ENCODE results near the gene CHKB. TPM values are rescaled to one million over a fixed set of nuclear protein-coding genes. Genes with fewer than 3 reads are reported as not detected.
A peak's percentile ranks its signal among the peaks of the same experiment; 100 is the strongest.
"Not testable (repeated sequence)": the region's sequence is repeated elsewhere in the genome, so short reads cannot be mapped to it uniquely, and the experiment has no call there.

Gene CHKB
- total RNA-seq, 1 donor from 2014 or later: 73.9 TPM

DNA sequence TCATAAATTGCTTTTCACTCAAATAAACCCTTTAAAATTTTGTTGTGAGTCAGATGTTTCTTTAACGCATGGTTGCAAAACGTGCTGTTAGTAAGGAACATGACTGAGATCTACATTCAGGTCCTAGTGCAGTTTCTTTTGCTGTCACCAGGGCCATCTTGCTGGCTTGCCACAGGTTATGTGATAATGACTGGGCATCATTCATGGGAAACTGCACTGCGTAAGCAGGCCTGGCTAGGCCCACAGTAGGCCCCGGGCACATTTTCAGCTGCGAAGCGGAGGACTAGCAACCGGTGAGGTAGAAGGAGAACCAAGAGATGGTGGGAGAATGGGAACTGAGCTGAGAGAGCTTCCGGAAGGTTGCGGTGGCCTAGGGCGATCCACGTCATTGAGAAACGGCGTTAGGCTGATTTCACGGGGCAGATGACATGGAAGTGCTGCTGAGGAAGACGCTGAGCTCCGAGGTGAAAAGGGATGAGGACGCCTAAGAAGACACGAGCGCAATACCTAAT is 40.2 kb downstream of the CHKB start:
- DNase-seq (ENCODE audit: low spot score) (peak; percentile 65), ATAC-seq (no peak)
- intact Hi-C loops (cut with DNase I): no loop called here

DNA sequence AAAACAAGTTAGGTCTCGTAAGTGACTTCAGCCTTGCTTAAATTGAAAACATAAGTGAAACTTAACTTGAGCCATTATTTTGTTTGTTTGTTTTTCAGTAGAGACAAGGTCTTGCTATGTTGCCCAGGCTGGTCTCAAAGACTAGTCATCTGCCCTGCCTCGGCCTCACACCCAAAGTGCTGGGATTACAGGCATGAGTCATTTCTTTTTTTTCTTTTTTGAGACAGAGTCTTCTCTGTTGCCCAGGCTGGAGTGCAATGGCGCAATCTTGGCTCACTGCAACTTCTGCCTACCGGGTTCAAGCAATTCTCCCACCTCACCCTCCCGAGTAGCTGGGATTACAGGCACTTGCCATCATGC is 41.0 kb downstream of the CHKB start:
- ATAC-seq; intact Hi-C loops (cut with DNase I); DNase-seq (ENCODE audit: low spot score): not testable (repeated sequence)

DNA sequence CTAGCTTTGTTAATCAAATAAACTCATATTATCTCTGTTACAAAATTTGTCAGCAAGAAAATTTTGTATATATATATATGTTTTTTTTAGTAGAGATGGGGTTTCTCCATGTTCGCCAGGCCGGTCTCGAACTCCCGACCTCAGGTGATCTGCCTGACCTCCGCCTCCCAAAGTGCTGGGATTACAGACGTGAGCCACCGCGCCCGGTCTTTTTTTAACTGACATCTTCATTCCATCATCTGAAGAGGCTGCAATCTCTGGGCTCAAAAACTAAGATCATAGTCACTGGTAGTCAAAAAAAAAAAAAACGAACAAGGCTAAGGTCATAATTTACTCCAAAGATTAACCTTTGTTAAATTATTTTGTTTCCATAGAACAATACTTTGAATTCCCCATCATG is 42.3 kb downstream of the CHKB start:
- DNase-seq (ENCODE audit: low spot score) (no peak), ATAC-seq (no peak)
- intact Hi-C loops (cut with DNase I): loop anchor here (1.0 kb wide), 1 partner anchor 15 kb away; the partner anchor contains the start of gene SCO2

DNA sequence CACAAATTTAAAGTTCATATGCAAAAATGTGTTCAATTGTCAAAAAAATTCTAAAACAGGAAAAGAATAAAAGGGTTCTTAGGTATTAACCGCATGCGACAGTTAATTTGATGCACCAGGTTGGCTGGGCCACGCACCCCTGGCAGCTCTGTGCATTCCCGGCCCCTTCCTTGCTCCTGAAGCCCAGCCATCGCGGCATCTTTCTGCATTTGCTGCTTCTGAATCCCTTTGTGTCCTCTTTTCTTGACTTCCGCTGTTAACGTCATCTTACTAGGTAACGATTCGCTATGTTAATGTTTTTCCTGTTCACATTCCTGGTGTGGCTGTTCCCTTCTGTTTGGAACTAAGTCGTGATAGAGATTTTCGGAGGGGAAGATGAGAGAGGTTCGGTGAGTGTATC is 44.9 kb downstream of the CHKB start:
- ATAC-seq: no peak
- intact Hi-C loops (cut with DNase I): no loop called here
- no peak for DNase-seq (ENCODE audit: low spot score)

DNA sequence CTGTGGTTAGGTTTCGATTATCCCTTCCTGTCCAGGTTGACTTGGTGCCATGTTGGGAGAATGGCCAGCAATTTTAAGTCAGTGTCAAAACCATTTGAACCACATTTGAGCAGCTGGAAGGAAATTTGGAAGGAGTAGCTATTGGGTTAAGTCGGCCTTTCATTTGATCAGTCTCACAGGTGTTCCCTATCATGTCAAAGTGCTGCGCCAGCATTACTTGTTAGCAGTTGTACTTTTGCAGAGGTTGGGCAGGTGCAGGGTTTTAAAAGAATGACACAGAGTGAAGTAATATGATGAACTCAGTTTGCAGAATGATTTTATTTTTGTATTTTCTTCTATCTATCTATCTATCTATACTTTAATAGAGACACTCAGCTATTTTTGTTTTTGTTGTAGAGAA is 46.4 kb downstream of the CHKB start:
- DNase-seq (ENCODE audit: low spot score) (no peak), ATAC-seq (no peak)
- intact Hi-C loops (cut with DNase I): no loop called here

DNA sequence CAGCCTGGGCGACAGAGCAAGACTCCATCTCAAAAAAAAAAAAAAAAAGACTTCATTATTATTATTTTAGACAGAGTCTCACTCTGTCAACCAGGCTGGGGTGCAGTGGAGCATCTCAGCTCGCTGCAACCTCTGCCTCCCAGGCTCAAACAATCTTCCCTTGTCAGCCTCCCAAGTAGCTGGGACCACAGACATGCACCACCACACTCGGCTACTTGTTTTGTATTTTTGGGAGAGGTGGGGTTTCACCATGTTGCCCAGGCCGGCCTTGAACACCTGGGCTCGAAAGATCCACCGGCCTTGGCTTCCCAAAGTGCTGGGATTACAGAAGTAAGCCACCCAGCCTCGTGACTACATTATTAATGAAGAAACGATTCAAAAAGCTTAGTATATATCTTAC is 47.5 kb downstream of the CHKB start:
- ATAC-seq: no peak
- no peak for DNase-seq (ENCODE audit: low spot score)
- intact Hi-C loops (cut with DNase I): no loop called here

DNA sequence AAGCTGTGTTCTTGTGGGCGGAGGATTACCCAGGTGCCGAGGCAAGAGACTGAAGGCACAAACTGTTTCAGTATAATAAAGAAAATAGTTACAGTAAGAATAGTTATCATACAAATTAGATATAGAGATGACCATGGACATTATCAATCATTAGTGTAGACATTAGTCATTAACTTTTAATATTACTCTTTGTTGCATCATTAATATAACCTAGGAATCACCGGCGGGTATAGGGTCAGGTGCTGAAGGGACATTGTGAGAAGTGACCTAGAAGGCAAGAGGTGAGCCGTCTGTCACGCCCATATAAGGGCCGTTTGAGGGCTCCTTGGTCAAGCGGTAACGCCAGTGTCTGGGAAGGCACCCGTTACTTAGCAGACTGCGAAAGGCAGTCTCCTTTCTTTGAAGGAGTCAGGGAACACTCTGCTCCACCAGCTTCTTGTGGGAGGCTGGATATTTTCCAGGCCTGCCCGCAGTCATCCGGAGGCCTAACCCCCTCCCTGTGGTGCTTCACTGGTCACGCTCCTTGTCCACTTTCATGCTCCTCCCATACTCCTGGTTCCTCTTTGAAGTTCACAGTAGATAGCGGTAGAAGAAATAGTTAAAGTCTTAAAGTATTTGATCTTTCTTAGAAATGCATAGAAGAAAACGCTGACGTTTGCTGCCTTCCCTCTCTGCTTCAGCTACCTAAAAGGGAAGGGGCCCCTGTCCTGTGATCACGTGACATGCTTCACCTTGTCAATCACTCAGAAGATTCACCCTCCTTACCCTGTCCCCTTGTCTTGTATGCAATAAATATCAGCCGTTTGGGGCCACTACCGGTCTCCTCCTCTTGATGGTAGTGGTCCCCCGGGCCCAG is 48.6 kb downstream of the CHKB start:
- DNase-seq (ENCODE audit: low spot score); ATAC-seq; intact Hi-C loops (cut with DNase I): not testable (repeated sequence)

DNA sequence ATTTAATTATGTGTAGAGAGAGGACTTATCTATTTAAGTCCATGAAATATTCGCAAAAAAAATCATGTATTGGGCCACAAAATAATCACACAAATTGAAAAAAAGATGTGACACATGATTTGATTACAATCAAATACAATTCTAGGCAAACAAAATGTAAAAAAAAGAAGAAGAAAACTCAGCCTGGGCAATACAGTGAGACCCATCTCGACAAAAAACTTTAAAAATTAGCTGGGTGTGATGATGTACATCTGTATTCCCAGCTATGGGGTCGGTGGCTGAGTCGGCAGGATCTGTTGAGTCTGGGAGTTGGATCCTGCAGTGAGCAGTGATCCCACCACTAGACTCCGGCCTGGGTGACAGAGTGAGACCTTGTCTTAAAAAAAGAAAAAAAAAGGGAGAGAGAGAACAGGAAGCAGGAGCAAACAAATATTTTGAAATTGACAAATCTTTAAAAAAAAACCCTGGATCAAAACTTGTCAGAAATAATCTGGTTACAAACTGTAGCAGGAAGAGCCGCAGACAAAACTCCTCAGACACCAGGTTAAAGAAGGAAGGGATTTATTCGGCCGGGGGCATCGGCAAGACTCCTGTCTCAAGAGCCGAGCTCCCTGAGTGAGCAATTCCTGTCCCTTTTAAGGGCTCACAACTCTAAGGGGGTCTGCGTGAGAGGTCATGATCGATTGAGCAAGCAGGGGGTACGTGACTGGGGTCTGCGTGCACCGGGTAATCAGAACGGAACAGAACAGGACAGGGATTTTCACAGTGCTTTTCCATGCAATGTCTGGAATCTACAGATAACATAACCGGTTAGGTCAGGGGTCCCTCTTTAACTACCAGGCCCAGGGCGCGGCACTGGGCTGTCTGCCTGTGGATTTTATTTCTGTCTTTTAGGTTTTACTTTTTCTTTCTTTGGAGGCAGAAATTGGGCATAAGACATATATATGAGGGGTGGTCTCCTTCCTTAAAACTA is 49.5 kb downstream of the CHKB start:
- DNase-seq (ENCODE audit: low spot score) (no peak), ATAC-seq (no peak)
- intact Hi-C loops (cut with DNase I): no loop called here

DNA sequence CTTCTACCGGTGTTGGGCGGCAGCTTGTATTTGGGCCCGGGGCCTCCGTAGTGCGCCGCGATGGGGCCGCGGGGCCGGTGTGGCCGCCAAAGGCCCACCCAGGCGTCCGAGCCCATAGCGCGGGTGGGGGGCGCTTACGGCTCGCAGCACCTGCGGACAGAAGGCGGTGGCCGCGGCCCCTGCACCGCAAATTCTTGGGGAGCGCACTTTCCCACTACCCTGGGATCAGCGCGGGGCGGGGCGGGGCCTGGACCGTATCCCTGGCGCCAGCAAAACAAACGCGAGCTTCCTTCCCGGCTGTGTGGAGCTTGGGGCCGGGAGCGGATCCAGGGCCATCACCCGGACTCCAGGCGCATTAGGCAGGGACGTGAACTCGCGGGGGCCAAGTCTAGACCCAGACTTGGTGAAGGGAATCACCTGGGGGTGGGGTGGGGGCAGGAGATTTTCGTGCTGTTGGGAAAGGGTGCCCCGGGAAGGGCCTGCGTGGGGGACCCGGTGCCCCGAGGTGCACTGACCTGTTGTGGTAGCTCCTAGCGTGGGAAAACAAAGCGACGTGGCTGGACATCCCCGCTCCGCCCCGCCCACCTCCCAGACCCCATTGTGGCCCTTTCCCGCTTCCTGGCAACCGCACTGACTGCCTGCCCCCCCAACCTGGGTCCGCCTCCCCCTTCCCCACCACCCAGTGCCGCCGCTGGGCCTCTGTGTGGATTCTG is 50.5 kb downstream of the CHKB start:
- intact Hi-C loops (cut with DNase I): no loop called here
- ATAC-seq (peak; percentile 56), DNase-seq (ENCODE audit: low spot score) (peak; percentile 88)

DNA sequence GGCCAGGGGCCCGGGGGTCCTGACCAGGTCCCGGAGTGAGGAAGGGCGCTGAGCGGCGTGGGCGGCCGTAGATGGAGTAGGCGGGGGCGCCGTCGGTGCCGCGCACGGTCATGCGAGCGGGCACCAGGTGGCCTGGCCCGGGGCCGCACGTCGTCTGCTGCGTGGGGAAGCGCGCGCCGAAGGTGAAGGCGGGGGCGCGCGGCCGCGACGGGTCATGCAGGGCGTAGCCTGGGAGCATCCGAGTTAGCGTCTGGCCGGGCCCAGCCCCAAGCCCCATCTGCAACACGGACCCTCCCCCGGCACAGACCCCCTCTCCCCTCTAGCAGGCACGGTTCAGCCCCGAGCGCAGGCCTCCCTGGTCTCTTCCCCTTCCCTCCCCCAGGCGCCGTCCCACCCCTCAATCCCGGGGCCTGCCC is 51.1 kb downstream of the CHKB start:
- peak; percentile 17 for ATAC-seq
- peak; percentile 78 for DNase-seq (ENCODE audit: low spot score)
- intact Hi-C loops (cut with DNase I): no loop called here

DNA sequence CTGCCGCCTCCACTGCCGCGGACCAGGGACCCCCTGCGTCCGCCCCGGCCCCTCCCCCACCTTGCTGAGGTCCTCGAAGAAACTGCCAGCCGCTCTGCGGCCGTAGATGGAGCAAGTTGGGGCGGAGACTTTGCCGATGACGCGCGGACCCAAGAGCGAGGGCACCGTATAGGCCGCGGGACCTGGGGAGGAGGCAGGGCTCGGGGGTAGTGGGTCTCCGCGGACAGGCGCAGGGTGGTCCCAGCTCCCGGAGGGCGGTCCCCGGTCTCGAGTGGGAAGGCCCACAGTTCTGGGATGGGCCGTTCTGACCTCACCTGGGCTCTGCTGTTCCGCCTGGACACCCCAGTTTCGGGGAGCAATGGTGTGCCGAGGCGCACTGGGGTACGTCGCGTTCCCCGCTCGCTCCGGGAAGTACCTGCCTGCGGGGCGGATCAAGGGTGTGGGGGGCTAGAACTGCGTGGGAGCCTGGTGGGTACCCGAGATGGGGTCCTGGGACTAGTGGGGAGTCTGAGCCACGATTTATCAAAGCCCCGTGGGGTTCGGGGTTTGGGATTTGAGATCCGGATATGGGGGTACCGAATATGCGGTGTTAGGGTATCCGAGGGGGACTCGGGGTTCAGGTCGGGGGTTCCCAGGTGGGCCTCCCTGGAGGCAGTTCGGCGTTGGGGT is 51.6 kb downstream of the CHKB start:
- ATAC-seq (peak; percentile 68), DNase-seq (ENCODE audit: low spot score) (peak; percentile 92)
- intact Hi-C loops (cut with DNase I): no loop called here

DNA sequence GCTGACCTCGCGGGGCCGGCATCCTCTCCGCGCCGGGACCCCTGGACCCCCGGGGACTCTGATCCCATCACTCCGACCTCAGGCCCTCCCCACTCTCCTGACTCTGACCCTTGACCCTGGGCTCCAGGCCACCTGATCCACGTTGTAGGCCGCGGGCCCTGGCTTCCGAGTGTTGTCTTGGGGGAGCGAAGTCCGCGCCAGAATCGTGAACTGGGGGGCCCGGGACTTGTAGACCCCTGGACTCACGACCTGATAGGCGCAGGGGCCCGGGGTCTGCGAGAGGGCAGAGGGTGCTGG is 52.1 kb downstream of the CHKB start:
- DNase-seq (ENCODE audit: low spot score): no peak
- peak; percentile 1 for ATAC-seq
- intact Hi-C loops (cut with DNase I): no loop called here

DNA sequence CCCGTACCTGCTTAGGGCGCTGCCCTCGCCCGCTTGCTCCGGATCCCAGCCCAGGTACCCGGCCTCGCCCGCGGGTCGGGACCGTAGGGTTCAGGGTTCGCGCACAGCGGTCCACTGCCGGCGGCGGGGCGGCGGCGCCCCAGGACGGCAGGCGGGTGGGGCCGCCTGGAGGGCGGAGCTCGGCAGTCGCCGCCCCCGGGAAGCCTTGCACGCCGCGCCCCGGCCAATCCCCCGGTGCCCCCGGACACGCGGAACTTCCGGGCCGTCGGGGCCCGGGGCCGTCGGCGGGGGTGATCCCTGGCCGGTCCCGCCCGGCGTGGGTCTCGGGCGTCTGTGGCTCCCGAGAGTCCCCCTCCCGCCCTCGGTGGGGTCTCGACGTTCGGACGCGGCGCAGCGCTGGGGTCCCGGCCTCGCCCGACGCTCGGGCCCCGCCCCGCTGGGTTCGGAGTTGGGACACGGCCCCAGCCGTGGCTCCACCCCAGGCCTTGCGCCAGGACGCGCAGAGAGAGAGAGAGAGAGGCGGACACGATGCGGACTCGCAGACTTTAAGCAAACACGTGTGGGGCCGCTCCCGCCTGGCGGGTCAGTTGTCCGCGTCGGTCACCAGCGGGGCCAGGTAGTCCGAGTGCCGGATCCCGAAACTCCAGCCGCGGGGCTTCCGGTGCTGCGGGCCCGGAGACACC is 52.6 kb downstream of the CHKB start, which contains the start of gene TYMP:
Gene TYMP (minus strand): TSS at position 116 of the 683 bp plus-strand sequence. CDS start 303 bp downstream, outside the sequence.
- ATAC-seq (peak; percentile 35), DNase-seq (ENCODE audit: low spot score) (peak; percentile 89)
- intact Hi-C loops (cut with DNase I): no loop called here

DNA sequence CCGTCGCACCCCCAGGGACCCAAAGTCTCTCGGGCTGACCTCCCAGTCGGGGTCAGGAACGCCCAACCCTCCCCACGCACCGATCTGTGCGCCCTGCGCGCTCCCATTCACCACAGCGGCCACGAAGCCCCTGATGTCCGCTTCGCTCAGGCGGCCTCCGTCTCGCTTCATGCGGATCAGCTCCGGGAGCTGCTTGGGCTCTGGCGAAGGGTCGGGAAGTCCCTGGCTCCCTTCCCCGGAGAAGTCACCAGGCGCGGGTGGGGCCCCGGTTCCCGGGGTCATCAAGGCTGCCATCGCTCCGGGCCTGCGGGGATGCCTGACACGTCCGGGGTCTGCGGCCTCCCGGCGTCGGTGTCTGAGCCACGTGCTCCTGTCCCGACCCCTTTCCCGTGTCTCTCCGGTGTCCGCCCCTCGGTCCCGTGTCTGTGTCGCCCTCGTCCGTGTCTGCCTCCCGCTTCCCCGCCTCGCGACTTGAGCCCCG is 53.2 kb downstream of the CHKB start:
- intact Hi-C loops (cut with DNase I): no loop called here
- no peak for ATAC-seq
- DNase-seq (ENCODE audit: low spot score): peak; percentile 84

All from sciatic nerve (tissue), 2 donors.